SK-N-SH (cell line): Measurements from ENCODE around the gene GAGE10. TPM values are rescaled to one million over a fixed set of nuclear protein-coding genes. Genes with fewer than 3 reads are reported as not detected.

ENCODE experiments used
- CTCF ChIA-PET: fragments of 300-600, 350-600 bp; formaldehyde crosslinking; extraction: SDS; loops from one replicate; lab custom pipeline; 2021; lab: Yijun Ruan, JAX
- POLR2A ChIA-PET: fragments of 350-600 bp; sonication (Branson Sonifier 250); formaldehyde crosslinking; extraction: SDS; loops from one replicate; lab custom pipeline; 2020; ENCODE audit warnings: antibody characterized with exemption, inconsistent platforms; lab: Yijun Ruan, JAX
- DNase-seq: peaks from one replicate; pipeline ENCODE4 v3.0.0; 2012
- H2AFZ ChIP-seq: fragments of 200-600 bp; sonication (generic); 2 replicates; pipeline ENCODE4 v1.8.1; 2016; ENCODE audit warnings: antibody characterized with exemption, mild to moderate bottlenecking, low read depth
- H3F3A ChIP-seq: fragments of 200-600 bp; sonication (generic); replicated peaks from 2 replicates; pipeline ENCODE3; 2016; ENCODE audit warnings: antibody characterized with exemption, mild to moderate bottlenecking; ENCODE audit not compliant: insufficient read depth
- H3K27ac ChIP-seq, 2 experiments: fragments of 200-500 bp in 1 of 2; fragments of 200-600 bp in 1 of 2; sonication (Bioruptor generic) in 1 of 2; sonication (generic), shearing (Covaris generic) in 1 of 2; 2 replicates each; pipeline versions ENCODE4 v1.5.1 to v1.6.1; 2014 to 2016; ENCODE audit warnings: low read depth in 2 of 2, inconsistent platforms in 1 of 2, low read length in 1 of 2, mild to moderate bottlenecking in 1 of 2, mixed read lengths in 1 of 2
- H3K27me3 ChIP-seq: fragments of 200-600 bp; sonication (generic), shearing (Covaris generic); 2 replicates; pipeline ENCODE4 v1.6.1; 2016; ENCODE audit warnings: mixed run types; ENCODE audit not compliant: insufficient read depth
- H3K36me3 ChIP-seq, 2 experiments: fragments of 200-500 bp in 1 of 2; fragments of 200-600 bp in 1 of 2; sonication (Bioruptor generic) in 1 of 2; sonication (generic) in 1 of 2; replicated peaks in 1 of 2; 2 replicates each; pipeline versions ENCODE3 to v1.5.1; 2014 to 2016; ENCODE audit warnings: low read length in 1 of 2, mild to moderate bottlenecking in 1 of 2; ENCODE audit not compliant: insufficient read depth in 2 of 2, control insufficient read depth in 1 of 2
- H3K4me1 ChIP-seq, 2 experiments: fragments of 200-500 bp in 1 of 2; fragments of 200-600 bp in 1 of 2; sonication (Bioruptor generic) in 1 of 2; sonication (generic), shearing (Covaris generic) in 1 of 2; 2 replicates each; pipeline versions ENCODE4 v1.5.1 to v1.6.1; 2014 to 2016; ENCODE audit warnings: low read depth in 1 of 2, low read length in 1 of 2, mixed run types in 1 of 2; ENCODE audit not compliant: insufficient read depth in 2 of 2, control insufficient read depth in 1 of 2
- H3K4me2 ChIP-seq: fragments of 200-600 bp; sonication (generic), shearing (Covaris generic); 2 replicates; pipeline ENCODE4 v1.6.1; 2017; ENCODE audit warnings: mixed run types
- H3K4me3 ChIP-seq, 2 experiments: fragments of 200-500 bp in 1 of 2; fragments of 200-600 bp in 1 of 2; sonication (Bioruptor generic) in 1 of 2; sonication (generic), shearing (Covaris generic) in 1 of 2; 2 replicates each; pipeline versions ENCODE4 v1.5.1 to v1.8.1; 2014 to 2016; ENCODE audit warnings: low read depth in 2 of 2, inconsistent platforms in 1 of 2, low read length in 1 of 2, mild to moderate bottlenecking in 1 of 2, mixed read lengths in 1 of 2, moderate library complexity in 1 of 2
- H3K79me2 ChIP-seq: fragments of 200-600 bp; sonication (generic); 2 replicates; pipeline ENCODE4 v1.8.1; 2017; ENCODE audit warnings: mild to moderate bottlenecking; ENCODE audit not compliant: insufficient read depth
- H3K9ac ChIP-seq: fragments of 200-600 bp; sonication (generic); 2 replicates; pipeline ENCODE4 v1.6.1; 2017; ENCODE audit warnings: mixed run types
- H3K9me2 ChIP-seq: fragments of 200-600 bp; sonication (generic); 2 replicates; pipeline ENCODE4 v1.6.1; 2017; ENCODE audit warnings: mixed run types
- H3K9me3 ChIP-seq: fragments of 200-600 bp; sonication (generic); 2 replicates; pipeline ENCODE4 v1.6.1; 2017; ENCODE audit warnings: mixed run types, mild to moderate bottlenecking, moderate library complexity
- H4K20me1 ChIP-seq: fragments of 200-600 bp; sonication (generic); 2 replicates; pipeline ENCODE4 v1.6.1; 2017; ENCODE audit warnings: mild to moderate bottlenecking, mixed run types; ENCODE audit not compliant: insufficient read depth
- IRF3 ChIP-seq: fragments of 150-350 bp; IDR thresholded peaks from 2 replicates; pipeline ENCODE4 v1.6.1; 2016; ENCODE audit warnings: mild to moderate bottlenecking, low read depth, low read length
- MAX ChIP-seq: IDR thresholded peaks from 2 replicates; pipeline ENCODE4 v1.4.0; 2012; ENCODE audit warnings: low read depth
- MXI1 ChIP-seq: IDR thresholded peaks from 2 replicates; pipeline ENCODE4 v1.6.1; 2012; ENCODE audit warnings: mild to moderate bottlenecking, low read depth, low read length, improper control_type of control experiment
- NRF1 ChIP-seq: IDR thresholded peaks from 2 replicates; pipeline ENCODE4 v1.6.1; 2012; ENCODE audit warnings: low read depth, mild to moderate bottlenecking, low read length
- POLR2AphosphoS5 ChIP-seq: IDR thresholded peaks from 2 replicates; pipeline ENCODE4 v1.6.1; 2012; ENCODE audit warnings: low read depth, low read length
- RCOR1 ChIP-seq: fragments of 150-350 bp; IDR thresholded peaks from 2 replicates; pipeline ENCODE4 v1.6.1; 2017; ENCODE audit warnings: antibody characterized with exemption, low read length
- REST ChIP-seq: IDR thresholded peaks from 2 replicates; pipeline ENCODE4 v1.6.1; 2012; ENCODE audit warnings: mild to moderate bottlenecking, low read depth, low read length, moderate library complexity
- RXRA ChIP-seq: IDR thresholded peaks from 2 replicates; pipeline ENCODE4 v1.4.0; 2012; ENCODE audit warnings: low read depth, mild to moderate bottlenecking, borderline replicate concordance
- SIN3A ChIP-seq: IDR thresholded peaks from 2 replicates; pipeline ENCODE4 v1.6.1; 2012; ENCODE audit warnings: low read depth, mild to moderate bottlenecking, low read length, moderate library complexity, borderline replicate concordance
- SMC3 ChIP-seq: IDR thresholded peaks from 2 replicates; pipeline ENCODE4 v1.6.1; 2012; ENCODE audit warnings: low read depth, low read length, improper control_type of control experiment
- TCF12 ChIP-seq: IDR thresholded peaks from 2 replicates; pipeline ENCODE4 v1.4.0; 2012
- WGBS: methylation state at CpG from one replicate; pipeline ENCODE4 v1.1.6; 2017; ENCODE audit warnings: low lambda C conversion rate; 5-methylcytosine and 5-hydroxymethylcytosine counted together
- polyA plus RNA-seq, 3 experiments: library from polyadenylated mRNA; depleted of rRNA; stranded (reverse); fragments of >200 nt; gene quantifications; 2 replicates each; pipeline ENCODE4 v1.2.3, GENCODE V29; 2012

The GAGE10 gene
- polyA plus RNA-seq, 1 of the 3 experiments (the other 2 are of a cell fraction) = not detected

- H2AFZ ChIP-seq = no peak within 1 kb of the TSS
- no peaks in the 10 kb centered on the region for H3K9me3 ChIP-seq
- H4K20me1 ChIP-seq = no peaks in the 10 kb centered on the region
- no peak for TF ChIP-seq NRF1
- TF ChIP-seq SMC3 = no peak
- TF ChIP-seq MAX = no peak
- TF ChIP-seq IRF3 = no peak
- no peak for TF ChIP-seq REST
- no peak for TF ChIP-seq RCOR1
- TF ChIP-seq RXRA = no peak
- TF ChIP-seq TCF12 = no peak
- TF ChIP-seq MXI1 = no peak
- no peak for TF ChIP-seq SIN3A
- TF ChIP-seq POLR2AphosphoS5 = no peak
- H3K9me2 ChIP-seq = no peaks in the 10 kb centered on the region
- ChIA-PET CTCF (no interaction called here), POLR2A (interaction anchor here (0.6 kb wide), 1 partner anchor 8 kb away, joined by 3 read pairs; no protein-coding TSS in a partner anchor)
- no peak within 1 kb of the TSS for H3K9ac ChIP-seq
- no peak for DNase-seq
- H3K79me2 ChIP-seq = no peaks in the 10 kb centered on the region
- no peak within 1 kb of the TSS for H3K4me3 ChIP-seq
- no peak within 1 kb of the TSS for H3K27ac ChIP-seq
- no peak within 1 kb of the TSS for H3K4me2 ChIP-seq
- H3K4me1 ChIP-seq = peaks cover 0 to 5% of the 10 kb centered on the region in 2 experiments; a peak in 1 of 4 replicates
- no peaks in the 10 kb centered on the region for H3K36me3 ChIP-seq
- no peaks in the 10 kb centered on the region for H3F3A ChIP-seq
- 48% methylated on average over 11 of the region's 11 CpGs for WGBS
- peaks cover 4% of the 10 kb centered on the region; the same call in 1 of the 2 replicates for H3K27me3 ChIP-seq
These were observed 39.0 kb upstream of the GAGE10 start, which contains the start of gene FOXP3 for GRCh38 chrX:49264460-49264859. FOXP3 (minus strand) TSS chrX:49264710; CDS start chrX:49258505, 6,205 bp downstream.
